MCF 10A (cell line): ENCODE results near the gene ALPK1. TPM values are rescaled to one million over a fixed set of nuclear protein-coding genes. Genes with fewer than 3 reads are reported as not detected.
A peak's percentile ranks its signal among the peaks of the same experiment; 100 is the strongest.

Experiments
- BruUV-seq: library from RNA; stranded (reverse); fragments of 400-500 nt; replicated peaks from 2 replicates; lab custom pipeline; 2021; lab: Mats Ljungman, UMichigan
- CTCF ChIA-PET: fragments of 300-600 bp; sonication (Branson Sonifier 250); formaldehyde crosslinking; extraction: SDS; loops from one replicate; lab custom pipeline; 2021; ENCODE audit warnings: antibody characterized with exemption, inconsistent platforms; lab: Yijun Ruan, JAX
- POLR2A ChIA-PET: fragments of 300-600, 350-650 bp; sonication (Branson Sonifier 250); formaldehyde crosslinking; extraction: SDS; loops from one replicate; lab custom pipeline; 2020; ENCODE audit warnings: antibody characterized with exemption, inconsistent platforms; lab: Yijun Ruan, JAX
- DNase-seq: peaks from one replicate; pipeline ENCODE4 v3.0.0-alpha.2; 2018; ENCODE audit not compliant: unreplicated experiment
- H3K27ac Mint-ChIP-seq: one replicate; pipeline ENCODE4 v1.8.0; 2022; ENCODE audit warnings: mild to moderate bottlenecking, low read depth, mixed read lengths; ENCODE audit not compliant: unreplicated experiment
- H3K27me3 Mint-ChIP-seq: one replicate; pipeline ENCODE4 v1.8.0; 2022; ENCODE audit warnings: mixed read lengths; ENCODE audit not compliant: insufficient read depth, unreplicated experiment
- H3K36me3 Mint-ChIP-seq: one replicate; pipeline ENCODE4 v1.8.0; 2022; ENCODE audit warnings: mild to moderate bottlenecking, moderate library complexity, mixed read lengths; ENCODE audit not compliant: insufficient read depth, unreplicated experiment
- H3K4me1 Mint-ChIP-seq: one replicate; pipeline ENCODE4 v1.8.0; 2022; ENCODE audit warnings: mixed read lengths; ENCODE audit not compliant: insufficient read depth, unreplicated experiment
- H3K4me3 Mint-ChIP-seq: one replicate; pipeline ENCODE4 v1.8.0; 2022; ENCODE audit warnings: mild to moderate bottlenecking, moderate library complexity, mixed read lengths; ENCODE audit not compliant: unreplicated experiment
- H3K9me3 Mint-ChIP-seq: one replicate; pipeline ENCODE4 v1.8.0; 2022; ENCODE audit warnings: mixed read lengths; ENCODE audit not compliant: unreplicated experiment
- intact Hi-C: fragments of 100-400 bp; cut with micrococcal nuclease; formaldehyde crosslinking; loops from 2 replicates; pipeline ENCODE4 v1.14.1; 2022
- total RNA-seq: library from RNA; stranded (reverse); gene quantifications from 2 replicates; pipeline ENCODE4 v1.2.3, GENCODE V29; 2022
- TF ChIP-seq, protein P1 (sequence below): fragments of 200-600 bp; IDR thresholded peaks from one replicate; pipeline ENCODE4 v1.8.0; 2022; ENCODE audit warnings: antibody characterized with exemption, mild to moderate bottlenecking; ENCODE audit not compliant: unreplicated experiment

ALPK1 gene
- total RNA-seq, 1 experiment from 2014 or later: 20.3 TPM

DNA sequence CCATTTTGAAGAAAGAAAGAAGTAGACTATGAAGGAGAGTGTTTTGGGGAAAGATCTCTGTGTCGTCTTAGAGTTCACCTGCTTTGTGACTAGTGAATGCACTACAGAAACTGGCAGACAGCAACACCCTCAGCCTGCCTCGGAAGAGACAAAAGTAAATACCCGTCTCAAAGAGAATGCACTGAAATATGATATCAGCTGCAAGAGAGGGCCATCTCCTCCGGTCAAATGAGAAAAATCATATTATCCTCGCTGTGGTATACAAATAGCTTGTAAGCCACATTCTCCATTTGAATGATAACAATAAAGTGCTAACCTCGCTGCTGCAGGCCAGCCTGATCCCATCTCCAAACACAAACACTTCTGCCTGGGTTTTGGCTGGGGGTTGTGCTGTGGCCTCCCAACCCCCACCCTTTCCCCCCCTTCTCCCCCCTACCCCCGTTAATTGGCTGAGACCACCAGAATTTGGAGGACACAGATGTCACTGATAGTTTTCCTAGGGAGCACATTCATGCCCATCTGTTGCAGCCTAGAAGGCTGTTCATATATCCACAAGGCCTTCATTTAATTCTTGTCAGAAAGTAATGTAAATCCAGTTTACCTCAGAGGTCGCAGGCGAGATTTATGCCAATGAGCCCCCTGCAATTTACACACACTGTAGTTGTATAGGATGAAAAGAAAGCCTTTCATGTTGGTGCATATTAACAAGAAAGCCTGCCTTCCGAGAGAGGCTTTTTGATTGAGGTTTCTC is 46.3 kb downstream of the ALPK1 start:
- intact Hi-C loops: no loop called here
- ChIA-PET POLR2A (no interaction called here), CTCF (interaction anchor here (0.6 to 1.2 kb wide), 3 partner anchors 16 to 976 kb away, joined by 3 to 5 read pairs (median 4); no protein-coding TSS in a partner anchor)
- Mint-ChIP-seq H3K27ac (no peak overlapping the region), H3K4me1 (peaks cover 3% of the 10 kb centered on the region), H3K36me3 (no peaks in the 10 kb centered on the region), H3K27me3 (no peaks in the 10 kb centered on the region), H3K9me3 (no peaks in the 10 kb centered on the region), H3K4me3 (no peak overlapping the region)
- no peak for DNase-seq
- BruUV-seq: no TSS peak
- TF ChIP-seq, protein P1, sequence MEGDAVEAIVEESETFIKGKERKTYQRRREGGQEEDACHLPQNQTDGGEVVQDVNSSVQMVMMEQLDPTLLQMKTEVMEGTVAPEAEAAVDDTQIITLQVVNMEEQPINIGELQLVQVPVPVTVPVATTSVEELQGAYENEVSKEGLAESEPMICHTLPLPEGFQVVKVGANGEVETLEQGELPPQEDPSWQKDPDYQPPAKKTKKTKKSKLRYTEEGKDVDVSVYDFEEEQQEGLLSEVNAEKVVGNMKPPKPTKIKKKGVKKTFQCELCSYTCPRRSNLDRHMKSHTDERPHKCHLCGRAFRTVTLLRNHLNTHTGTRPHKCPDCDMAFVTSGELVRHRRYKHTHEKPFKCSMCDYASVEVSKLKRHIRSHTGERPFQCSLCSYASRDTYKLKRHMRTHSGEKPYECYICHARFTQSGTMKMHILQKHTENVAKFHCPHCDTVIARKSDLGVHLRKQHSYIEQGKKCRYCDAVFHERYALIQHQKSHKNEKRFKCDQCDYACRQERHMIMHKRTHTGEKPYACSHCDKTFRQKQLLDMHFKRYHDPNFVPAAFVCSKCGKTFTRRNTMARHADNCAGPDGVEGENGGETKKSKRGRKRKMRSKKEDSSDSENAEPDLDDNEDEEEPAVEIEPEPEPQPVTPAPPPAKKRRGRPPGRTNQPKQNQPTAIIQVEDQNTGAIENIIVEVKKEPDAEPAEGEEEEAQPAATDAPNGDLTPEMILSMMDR: no peak

DNA sequence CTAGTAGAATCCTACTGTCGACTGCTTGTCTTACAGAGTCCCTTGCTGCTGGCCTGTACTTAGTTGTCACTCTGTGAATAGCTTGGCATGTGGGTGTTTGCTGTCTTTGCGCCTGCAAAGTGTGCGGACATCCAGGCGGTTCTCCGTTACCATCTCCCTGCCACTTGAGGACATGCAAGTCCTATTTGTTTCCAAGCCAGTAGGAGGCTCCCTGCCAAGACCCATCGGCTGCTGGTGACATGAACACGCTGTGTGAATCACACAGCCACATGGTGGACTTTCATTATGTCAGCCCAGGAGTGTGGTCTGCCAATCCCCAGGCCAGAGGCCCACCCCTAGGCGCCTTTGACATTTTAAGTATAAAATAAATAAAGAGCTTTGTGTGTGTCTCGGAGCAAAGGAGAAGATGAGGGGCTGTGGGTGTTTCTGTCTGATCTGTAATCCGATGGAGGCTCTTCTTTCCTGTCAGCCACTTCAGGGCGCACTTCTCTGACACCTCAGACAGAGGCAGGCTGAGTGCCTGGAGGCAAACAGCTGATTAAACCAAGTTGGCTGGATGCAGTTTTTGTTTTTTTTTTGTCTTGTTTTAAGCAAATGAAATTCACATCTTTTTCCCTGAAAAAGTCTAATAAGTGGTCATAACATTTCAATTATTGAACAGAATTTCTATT is 51.5 kb downstream of the ALPK1 start:
- intact Hi-C loops: loop anchor here (1.0 kb wide), 1 partner anchor 256 kb away; no protein-coding TSS in a partner anchor
- Mint-ChIP-seq H3K36me3 (no peaks in the 10 kb centered on the region), H3K27me3 (no peaks in the 10 kb centered on the region), H3K27ac (peak overlapping the region; percentile 29), H3K4me1 (peaks cover 8% of the 10 kb centered on the region), H3K9me3 (no peaks in the 10 kb centered on the region), H3K4me3 (peak overlapping the region; percentile 53)
- BruUV-seq: no TSS peak
- POLR2A ChIA-PET: no interaction called here
- peak; percentile 57 for DNase-seq
- TF ChIP-seq, protein P1: no peak
- CTCF ChIA-PET: interaction anchor here (0.7 to 2.7 kb wide), 18 partner anchors 9 to 1171 kb away, joined by 3 to 9 read pairs (median 4); no protein-coding TSS in a partner anchor

GRCh38 chr4:112352736-112353135 is 55.6 kb downstream of the ALPK1 start:
- no peak overlapping the region for H3K4me3 Mint-ChIP-seq
- no peaks in the 10 kb centered on the region for H3K27me3 Mint-ChIP-seq
- ChIA-PET POLR2A (no interaction called here), CTCF (no interaction called here)
- no TSS peak for BruUV-seq
- H3K27ac Mint-ChIP-seq: no peak overlapping the region
- H3K36me3 Mint-ChIP-seq: no peaks in the 10 kb centered on the region
- peaks cover 8% of the 10 kb centered on the region for H3K4me1 Mint-ChIP-seq
- no peak for DNase-seq
- intact Hi-C loops: no loop called here
- H3K9me3 Mint-ChIP-seq: no peaks in the 10 kb centered on the region
- TF ChIP-seq, protein P1: no peak

DNA sequence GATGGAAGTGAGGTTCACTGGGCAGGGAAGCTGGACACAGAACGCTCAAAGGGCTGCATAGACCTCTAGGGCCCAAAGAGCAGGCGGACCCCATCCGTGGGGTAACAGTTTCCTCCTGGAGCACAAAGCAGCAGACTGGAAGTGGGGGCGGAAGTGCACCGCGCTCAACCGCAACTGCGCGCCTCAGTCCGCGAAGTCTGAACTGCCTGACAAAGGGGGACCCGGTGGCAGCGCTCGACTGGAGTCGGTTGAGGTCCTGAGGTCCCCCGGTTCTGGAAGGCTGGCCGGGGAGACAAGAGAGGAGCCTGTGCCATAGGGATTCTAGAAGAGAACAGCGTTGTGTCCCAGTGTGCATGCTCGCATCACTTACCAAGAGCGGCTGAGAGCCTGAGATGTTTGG is 58.5 kb downstream of the ALPK1 start:
- no TSS peak for BruUV-seq
- intact Hi-C loops: no loop called here
- no peak overlapping the region for H3K27ac Mint-ChIP-seq

More for the DNA sequence above, 58.5 kb downstream of the ALPK1 start:
- no peak for DNase-seq
- ChIA-PET CTCF (no interaction called here), POLR2A (no interaction called here)
- Mint-ChIP-seq H3K4me1 (no peaks in the 10 kb centered on the region), H3K4me3 (no peak overlapping the region), H3K27me3 (no peaks in the 10 kb centered on the region), H3K9me3 (no peaks in the 10 kb centered on the region), H3K36me3 (no peaks in the 10 kb centered on the region)
- TF ChIP-seq, protein P1: no peak
